ENCODE results near the gene AUTS2. TPM values are rescaled to one million over a fixed set of nuclear protein-coding genes. Genes with fewer than 3 reads are reported as not detected.

Gene AUTS2
- total RNA-seq, 1 donor from 2014 or later, result 94.1 TPM

DNA sequence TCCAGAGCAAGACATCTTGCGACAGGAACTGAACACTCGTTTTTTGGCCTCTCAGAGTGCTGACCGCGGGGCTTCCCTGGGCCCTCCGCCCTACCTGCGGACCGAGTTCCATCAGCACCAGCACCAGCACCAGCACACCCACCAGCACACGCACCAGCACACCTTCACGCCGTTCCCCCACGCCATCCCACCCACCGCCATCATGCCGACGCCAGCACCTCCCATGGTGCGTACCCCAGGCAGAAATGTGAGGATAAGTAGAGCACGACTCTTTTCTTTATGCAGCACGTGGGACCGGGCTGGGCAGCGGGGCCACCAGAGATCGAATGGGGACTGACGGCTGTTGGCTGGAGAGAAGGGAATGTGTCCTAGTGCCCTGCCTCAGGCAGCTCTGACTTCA, 1167.8 kb downstream of the AUTS2 start:
- TF ChIP-seq, protein P1, sequence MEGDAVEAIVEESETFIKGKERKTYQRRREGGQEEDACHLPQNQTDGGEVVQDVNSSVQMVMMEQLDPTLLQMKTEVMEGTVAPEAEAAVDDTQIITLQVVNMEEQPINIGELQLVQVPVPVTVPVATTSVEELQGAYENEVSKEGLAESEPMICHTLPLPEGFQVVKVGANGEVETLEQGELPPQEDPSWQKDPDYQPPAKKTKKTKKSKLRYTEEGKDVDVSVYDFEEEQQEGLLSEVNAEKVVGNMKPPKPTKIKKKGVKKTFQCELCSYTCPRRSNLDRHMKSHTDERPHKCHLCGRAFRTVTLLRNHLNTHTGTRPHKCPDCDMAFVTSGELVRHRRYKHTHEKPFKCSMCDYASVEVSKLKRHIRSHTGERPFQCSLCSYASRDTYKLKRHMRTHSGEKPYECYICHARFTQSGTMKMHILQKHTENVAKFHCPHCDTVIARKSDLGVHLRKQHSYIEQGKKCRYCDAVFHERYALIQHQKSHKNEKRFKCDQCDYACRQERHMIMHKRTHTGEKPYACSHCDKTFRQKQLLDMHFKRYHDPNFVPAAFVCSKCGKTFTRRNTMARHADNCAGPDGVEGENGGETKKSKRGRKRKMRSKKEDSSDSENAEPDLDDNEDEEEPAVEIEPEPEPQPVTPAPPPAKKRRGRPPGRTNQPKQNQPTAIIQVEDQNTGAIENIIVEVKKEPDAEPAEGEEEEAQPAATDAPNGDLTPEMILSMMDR (conservative IDR thresholded peaks at IDR 0.05), result no peak
- Mint-ChIP-seq H3K9me3 (no peaks in the 10 kb centered on the region), H3K36me3 (peaks cover 47% of the 10 kb centered on the region), H3K27me3 (no peaks in the 10 kb centered on the region), H3K4me3 (no peak overlapping the region), H3K27ac (no peak overlapping the region), H3K4me1 (ENCODE audit: unreplicated experiment) (peaks cover 12% of the 10 kb centered on the region)
- DNase-seq (ENCODE audit: extremely low spot score, unreplicated experiment), result no peak

DNA sequence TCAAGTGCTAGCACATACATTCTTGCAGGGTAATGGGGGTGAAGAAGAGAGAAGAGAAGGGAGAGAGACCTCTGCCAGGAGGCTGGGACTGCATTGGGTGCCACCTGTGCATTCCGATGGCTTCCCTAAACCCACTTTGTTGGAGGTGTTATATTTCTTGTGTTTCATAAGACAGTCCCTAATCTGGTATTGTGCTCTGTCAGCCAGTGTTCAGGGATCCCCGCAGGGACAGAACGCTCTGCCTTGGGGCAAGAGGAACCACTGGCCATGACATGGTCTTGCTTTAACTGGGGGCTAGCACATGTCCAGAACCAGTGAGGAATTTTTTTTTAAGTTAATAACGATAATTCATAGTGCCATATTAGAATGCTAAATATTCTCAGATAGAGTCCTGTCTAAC, 1168.4 kb downstream of the AUTS2 start:
- Mint-ChIP-seq H3K4me3 (no peak overlapping the region), H3K9me3 (no peaks in the 10 kb centered on the region), H3K27ac (no peak overlapping the region), H3K36me3 (peaks cover 49% of the 10 kb centered on the region), H3K27me3 (no peaks in the 10 kb centered on the region), H3K4me1 (ENCODE audit: unreplicated experiment) (peaks cover 7% of the 10 kb centered on the region)
- DNase-seq (ENCODE audit: extremely low spot score, unreplicated experiment), result no peak
- TF ChIP-seq, protein P1 (conservative IDR thresholded peaks at IDR 0.05), result no peak

DNA sequence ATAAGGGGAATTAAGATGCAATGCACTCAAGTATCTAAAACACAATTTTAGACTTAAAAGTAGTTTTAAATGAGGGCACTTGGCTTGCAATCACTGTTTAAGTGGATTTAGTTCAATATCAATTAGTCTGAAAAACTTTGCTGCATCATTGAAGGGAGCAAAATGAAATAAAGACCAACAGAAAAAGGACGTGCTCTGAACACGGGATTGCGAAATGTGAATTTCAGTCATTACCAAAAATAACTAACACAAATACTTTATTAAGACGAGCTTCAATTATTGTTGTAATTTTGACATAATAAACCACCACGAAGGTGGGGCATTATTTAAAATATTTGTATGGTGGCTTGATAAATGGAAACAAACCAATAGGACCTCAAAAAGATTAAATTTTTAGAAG, 1171.9 kb downstream of the AUTS2 start:
- Mint-ChIP-seq H3K27ac (no peak overlapping the region), H3K9me3 (no peaks in the 10 kb centered on the region), H3K27me3 (no peaks in the 10 kb centered on the region), H3K4me1 (ENCODE audit: unreplicated experiment) (peaks cover 21% of the 10 kb centered on the region), H3K36me3 (peaks cover 68% of the 10 kb centered on the region), H3K4me3 (no peak overlapping the region)
- TF ChIP-seq, protein P1 (conservative IDR thresholded peaks at IDR 0.05), result no peak
- no peak for DNase-seq (ENCODE audit: extremely low spot score, unreplicated experiment)

- H3K27ac Mint-ChIP-seq, result no peak overlapping the region
- no peak overlapping the region for H3K4me3 Mint-ChIP-seq
- no peaks in the 10 kb centered on the region for H3K9me3 Mint-ChIP-seq
- TF ChIP-seq, protein P1 (conservative IDR thresholded peaks at IDR 0.05), result no peak
- H3K36me3 Mint-ChIP-seq, result peaks cover 74% of the 10 kb centered on the region
- peaks cover 21% of the 10 kb centered on the region for H3K4me1 Mint-ChIP-seq (ENCODE audit: unreplicated experiment)
- H3K27me3 Mint-ChIP-seq, result no peaks in the 10 kb centered on the region
- no peak for DNase-seq (ENCODE audit: extremely low spot score, unreplicated experiment)
Measured at GRCh38 chr7:70771451-70771850, 1173.2 kb downstream of the AUTS2 start.

DNA sequence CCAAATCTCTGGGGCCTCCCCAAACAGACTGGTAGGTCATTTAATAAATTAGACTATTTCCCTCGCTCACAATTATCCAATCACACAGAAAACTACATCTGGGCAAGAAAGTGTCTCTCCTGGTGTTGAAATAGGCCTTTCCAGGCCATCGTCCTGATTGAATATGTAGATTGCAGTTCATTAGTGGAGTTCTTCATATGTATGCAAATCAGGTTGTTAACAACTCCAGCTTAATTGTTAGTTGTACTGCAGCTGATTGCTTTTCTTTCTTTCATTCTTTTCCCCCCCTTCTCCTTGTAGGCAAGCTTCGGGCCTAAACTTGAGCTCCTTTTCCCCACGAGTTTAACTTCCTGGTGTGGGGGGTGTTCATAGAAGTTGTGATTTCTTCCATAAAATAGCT, 1174.6 kb downstream of the AUTS2 start:
- H3K36me3 Mint-ChIP-seq, result peaks cover 76% of the 10 kb centered on the region

More for the DNA sequence above, 1174.6 kb downstream of the AUTS2 start:
- H3K9me3 Mint-ChIP-seq, result no peaks in the 10 kb centered on the region
- no peaks in the 10 kb centered on the region for H3K27me3 Mint-ChIP-seq
- no peak overlapping the region for H3K27ac Mint-ChIP-seq
- no peak overlapping the region for H3K4me3 Mint-ChIP-seq
- TF ChIP-seq, protein P1 (conservative IDR thresholded peaks at IDR 0.05), result no peak
- peaks cover 21% of the 10 kb centered on the region for H3K4me1 Mint-ChIP-seq (ENCODE audit: unreplicated experiment)
- no peak for DNase-seq (ENCODE audit: extremely low spot score, unreplicated experiment)
